ENCODE results near the gene ARVCF.
A peak's percentile ranks its signal among the peaks of the same experiment; 100 is the strongest.

The ARVCF gene

GRCh38 chr22:20013382-20013871, 3.2 kb downstream of the ARVCF start:
- DNase-seq (ENCODE audit: low spot score) (no peak), ATAC-seq (ENCODE audit: low read depth) (no peak)
- no peak overlapping the region for H3K4me3 ChIP-seq (ENCODE audit: severe bottlenecking)
- no peaks in the 10 kb centered on the region for H3K36me3 ChIP-seq (ENCODE audit: low read depth)
- H3K27ac ChIP-seq (ENCODE audit: poor library complexity, severe bottlenecking): no peak overlapping the region
- peaks cover 3% of the 10 kb centered on the region for H3K9me3 ChIP-seq (ENCODE audit: severe bottlenecking)
- peaks cover 8% of the 10 kb centered on the region for H3K4me1 ChIP-seq (ENCODE audit: insufficient read depth, poor library complexity, severe bottlenecking)
- TF ChIP-seq CTCF (IDR thresholded peaks at IDR 0.05; ENCODE audit: poor library complexity, severe bottlenecking): peak; percentile 75
- no peaks in the 10 kb centered on the region for H3K27me3 ChIP-seq (ENCODE audit: insufficient read depth, poor library complexity, severe bottlenecking)

- no peak for DNase-seq (ENCODE audit: low spot score)
- H3K27ac ChIP-seq (ENCODE audit: poor library complexity, severe bottlenecking): no peak overlapping the region
- TF ChIP-seq CTCF (IDR thresholded peaks at IDR 0.05; ENCODE audit: poor library complexity, severe bottlenecking): no peak
Observed at GRCh38 chr22:20012741-20013331, 3.8 kb downstream of the ARVCF start.

GRCh38 chr22:20011993-20012740, 4.5 kb downstream of the ARVCF start:
- ATAC-seq (ENCODE audit: low read depth) (no peak), DNase-seq (ENCODE audit: low spot score) (no peak)
- H3K4me1 ChIP-seq (ENCODE audit: insufficient read depth, poor library complexity, severe bottlenecking): peaks cover 8% of the 10 kb centered on the region
- no peak for TF ChIP-seq CTCF (IDR thresholded peaks at IDR 0.05; ENCODE audit: poor library complexity, severe bottlenecking)
- H3K9me3 ChIP-seq (ENCODE audit: severe bottlenecking): peaks cover 3% of the 10 kb centered on the region
- no peak overlapping the region for H3K4me3 ChIP-seq (ENCODE audit: severe bottlenecking)
- no peak overlapping the region for H3K27ac ChIP-seq (ENCODE audit: poor library complexity, severe bottlenecking)
- no peaks in the 10 kb centered on the region for H3K36me3 ChIP-seq (ENCODE audit: low read depth)
- H3K27me3 ChIP-seq (ENCODE audit: insufficient read depth, poor library complexity, severe bottlenecking): no peaks in the 10 kb centered on the region

More at GRCh38 chr22:20012741-20013331, 3.8 kb downstream of the ARVCF start:
- Histone ChIP-seq H3K4me1 (ENCODE audit: insufficient read depth, poor library complexity, severe bottlenecking) (peaks cover 8% of the 10 kb centered on the region), H3K36me3 (ENCODE audit: low read depth) (no peaks in the 10 kb centered on the region), H3K27me3 (ENCODE audit: insufficient read depth, poor library complexity, severe bottlenecking) (no peaks in the 10 kb centered on the region), H3K4me3 (ENCODE audit: severe bottlenecking) (no peak overlapping the region), H3K9me3 (ENCODE audit: severe bottlenecking) (peaks cover 3% of the 10 kb centered on the region)
- ATAC-seq (ENCODE audit: low read depth): no peak

GRCh38 chr22:20011123-20011992, 5.3 kb downstream of the ARVCF start:
- DNase-seq (ENCODE audit: low spot score): no peak
- H3K36me3 ChIP-seq (ENCODE audit: low read depth): no peaks in the 10 kb centered on the region
- no peak for TF ChIP-seq CTCF (IDR thresholded peaks at IDR 0.05; ENCODE audit: poor library complexity, severe bottlenecking)
- peaks cover 3% of the 10 kb centered on the region for H3K9me3 ChIP-seq (ENCODE audit: severe bottlenecking)
- H3K27me3 ChIP-seq (ENCODE audit: insufficient read depth, poor library complexity, severe bottlenecking): no peaks in the 10 kb centered on the region
- ATAC-seq (ENCODE audit: low read depth): no peak
- no peak overlapping the region for H3K27ac ChIP-seq (ENCODE audit: poor library complexity, severe bottlenecking)
- H3K4me1 ChIP-seq (ENCODE audit: insufficient read depth, poor library complexity, severe bottlenecking): peaks cover 8% of the 10 kb centered on the region
- H3K4me3 ChIP-seq (ENCODE audit: severe bottlenecking): no peak overlapping the region

All from RWPE2 (cell line).